ENCODE results near the gene HGFAC.

HGFAC gene

GRCh38 chr4:3404546-3404945, 37.2 kb upstream of the HGFAC start:
- TF ChIP-seq REST (IDR thresholded peaks at IDR 0.05; ENCODE audit: low read depth) = no peak
- no peak for TF ChIP-seq TEAD4 (IDR thresholded peaks at IDR 0.05)
- no peak for TF ChIP-seq ZBTB7A (IDR thresholded peaks at IDR 0.05; ENCODE audit: low read depth)
- no peak for TF ChIP-seq CREB1 (IDR thresholded peaks at IDR 0.05; ENCODE audit: low read depth)
- TF ChIP-seq EP300 (IDR thresholded peaks at IDR 0.05; ENCODE audit: borderline replicate concordance) = no peak
- TF ChIP-seq MAX (IDR thresholded peaks at IDR 0.05) = no peak
- no peak for TF ChIP-seq EGR1 (IDR thresholded peaks at IDR 0.05)

GRCh38 chr4:3405176-3405575, 36.6 kb upstream of the HGFAC start:
- TF ChIP-seq NFIC (IDR thresholded peaks at IDR 0.05) = no peak
- TF ChIP-seq EGR1 (IDR thresholded peaks at IDR 0.05) = no peak
- no peak for TF ChIP-seq YY1 (IDR thresholded peaks at IDR 0.05; ENCODE audit: low read depth)
- TF ChIP-seq RAD21 (IDR thresholded peaks at IDR 0.05; ENCODE audit: low read depth) = no peak
- no peak for TF ChIP-seq FOXM1 (IDR thresholded peaks at IDR 0.05; ENCODE audit: borderline replicate concordance, low read depth)
- no peak for TF ChIP-seq TAF1 (IDR thresholded peaks at IDR 0.05; ENCODE audit: low read depth)
- TF ChIP-seq USF1 (IDR thresholded peaks at IDR 0.05) = no peak
- no peak for TF ChIP-seq MAX (IDR thresholded peaks at IDR 0.05)
- TF ChIP-seq TCF12 (IDR thresholded peaks at IDR 0.05; ENCODE audit: low read depth) = no peak
- no peak for TF ChIP-seq EP300 (IDR thresholded peaks at IDR 0.05; ENCODE audit: borderline replicate concordance)
- TF ChIP-seq TEAD4 (IDR thresholded peaks at IDR 0.05) = no peak
- TF ChIP-seq ZBTB7A (IDR thresholded peaks at IDR 0.05; ENCODE audit: low read depth) = no peak
- TF ChIP-seq REST (IDR thresholded peaks at IDR 0.05; ENCODE audit: low read depth) = no peak

GRCh38 chr4:3406021-3406420, 35.7 kb upstream of the HGFAC start:
- no peak for TF ChIP-seq EGR1 (IDR thresholded peaks at IDR 0.05)
- TF ChIP-seq CEBPB (IDR thresholded peaks at IDR 0.05) = no peak
- no peak for TF ChIP-seq RAD21 (IDR thresholded peaks at IDR 0.05; ENCODE audit: low read depth)
- no peak for TF ChIP-seq USF1 (IDR thresholded peaks at IDR 0.05)
- TF ChIP-seq FOXM1 (IDR thresholded peaks at IDR 0.05; ENCODE audit: borderline replicate concordance, low read depth) = no peak
- TF ChIP-seq TAF1 (IDR thresholded peaks at IDR 0.05; ENCODE audit: low read depth) = no peak
- TF ChIP-seq EP300 (IDR thresholded peaks at IDR 0.05; ENCODE audit: borderline replicate concordance) = no peak
- no peak for TF ChIP-seq YY1 (IDR thresholded peaks at IDR 0.05; ENCODE audit: low read depth)
- TF ChIP-seq CREB1 (IDR thresholded peaks at IDR 0.05; ENCODE audit: low read depth) = no peak
- no peak for TF ChIP-seq MAX (IDR thresholded peaks at IDR 0.05)
- no peak for TF ChIP-seq TCF12 (IDR thresholded peaks at IDR 0.05; ENCODE audit: low read depth)
- TF ChIP-seq TEAD4 (IDR thresholded peaks at IDR 0.05) = no peak
- no peak for TF ChIP-seq ZBTB7A (IDR thresholded peaks at IDR 0.05; ENCODE audit: low read depth)
- TF ChIP-seq REST (IDR thresholded peaks at IDR 0.05; ENCODE audit: low read depth) = no peak
- TF ChIP-seq NFIC (IDR thresholded peaks at IDR 0.05) = no peak

- TF ChIP-seq REST (IDR thresholded peaks at IDR 0.05; ENCODE audit: low read depth) = no peak
- no peak for TF ChIP-seq RAD21 (IDR thresholded peaks at IDR 0.05; ENCODE audit: low read depth)
- no peak for TF ChIP-seq YY1 (IDR thresholded peaks at IDR 0.05; ENCODE audit: low read depth)
- no peak for TF ChIP-seq ZBTB7A (IDR thresholded peaks at IDR 0.05; ENCODE audit: low read depth)
- TF ChIP-seq FOXM1 (IDR thresholded peaks at IDR 0.05; ENCODE audit: borderline replicate concordance, low read depth) = no peak
- no peak for TF ChIP-seq EGR1 (IDR thresholded peaks at IDR 0.05)
- TF ChIP-seq NFIC (IDR thresholded peaks at IDR 0.05) = no peak
- TF ChIP-seq TEAD4 (IDR thresholded peaks at IDR 0.05) = no peak
- TF ChIP-seq CREB1 (IDR thresholded peaks at IDR 0.05; ENCODE audit: low read depth) = no peak
- TF ChIP-seq TCF12 (IDR thresholded peaks at IDR 0.05; ENCODE audit: low read depth) = no peak
Measured at GRCh38 chr4:3406431-3406830, 35.3 kb upstream of the HGFAC start.
